ENCODE data around the gene TBC1D16.

DNA sequence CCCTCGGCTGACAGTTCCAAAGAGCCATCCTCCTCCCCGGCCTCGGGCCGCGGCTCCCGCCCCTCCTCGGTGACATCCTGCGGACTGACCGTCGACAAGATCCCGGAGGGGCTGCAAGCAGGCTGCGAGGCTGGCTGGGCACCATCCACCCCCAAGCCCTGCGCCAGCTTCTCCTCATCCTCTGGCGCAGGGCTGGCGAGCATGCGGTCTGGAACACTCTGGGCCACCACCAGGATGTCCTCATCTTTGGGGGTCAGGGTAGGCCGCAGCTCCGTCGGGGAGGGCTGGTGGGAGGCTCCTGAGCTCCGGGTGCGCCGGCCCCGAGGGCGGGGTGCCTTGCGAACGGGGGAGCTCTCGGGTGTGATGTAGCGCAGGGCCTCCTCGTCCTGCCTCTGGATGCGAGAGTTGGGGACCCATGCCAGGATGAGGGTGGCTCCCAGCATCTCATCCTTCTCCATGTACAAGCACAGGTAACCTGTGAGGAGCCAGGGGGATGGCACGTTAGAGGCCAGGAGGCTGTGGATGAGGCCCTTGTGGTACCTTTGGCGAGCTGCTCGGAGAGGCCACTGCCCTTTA lies 25.3 kb downstream of the TBC1D16 start:
- TF ChIP-seq CTCF (IDR thresholded peaks at IDR 0.05): no peak
- TF ChIP-seq EZH2 (IDR thresholded peaks at IDR 0.05): no peak
- no peak for TF ChIP-seq EZH2phosphoT487 (IDR thresholded peaks at IDR 0.05)
